K562 (cell line): Measurements from ENCODE around the gene KCNB1. TPM values are rescaled to one million over a fixed set of nuclear protein-coding genes. Genes with fewer than 3 reads are reported as not detected.

Experiments used
- ATAC-seq: fragments of 200-7000 bp; cut with Tn5 transposase; 3 replicates; pipeline ENCODE4 v1.9.1; 2020; ENCODE audit warnings: moderate library complexity
- BruUV-seq: library from RNA; stranded (reverse); fragments of 400-500 nt; replicated peaks from 2 replicates; lab custom pipeline; 2021; lab: Mats Ljungman, UMichigan
- CTCF ChIA-PET: fragments of 300-600 bp; formaldehyde crosslinking; extraction: SDS; loops from one replicate; lab custom pipeline; 2021; ENCODE audit warnings: low intra/inter-chr PET ratio; lab: Yijun Ruan, JAX
- POLR2A ChIA-PET: fragments of 300-600, 350-650 bp; sonication (Branson Sonifier 250); formaldehyde crosslinking; extraction: SDS; loops from one replicate; lab custom pipeline; 2021; ENCODE audit warnings: antibody characterized with exemption, inconsistent platforms; lab: Yijun Ruan, JAX
- DNase-seq, 4 experiments: peaks; one replicate each; pipeline versions ENCODE4 v3.0.0 to v3.0.0-alpha.2; 2011 to 2018; ENCODE audit warnings: low spot score in 3 of 4, mixed read lengths in 3 of 4; ENCODE audit errors: extremely low read depth in 1 of 4
- FAIRE-seq: peaks from 2 replicates; lab custom pipeline; 2011; peaks lifted over from hg19 to GRCh38; lab: Jason Lieb, UNC
- H2AFZ ChIP-seq: 2 replicates; pipeline ENCODE4 v1.6.0; 2011; ENCODE audit warnings: low read depth, low read length, control low read depth, inconsistent platforms
- H3K27ac ChIP-seq: fragments of 200-600 bp; 3 replicates; pipeline ENCODE4 v1.8.0; 2011; ENCODE audit warnings: low read depth, mild to moderate bottlenecking, control low read depth, inconsistent platforms, low read length, moderate library complexity, mixed read lengths; ENCODE audit errors: extremely low read depth
- H3K27me3 ChIP-seq, 2 experiments: fragments of 300-600 bp in 1 of 2; 2 replicates in 1 of 2; 3 replicates in 1 of 2; pipeline versions ENCODE4 v1.6.0 to v1.8.0; 2011; ENCODE audit warnings: inconsistent platforms in 2 of 2, low read length in 2 of 2, mild to moderate bottlenecking in 1 of 2, mixed read lengths in 1 of 2, moderate library complexity in 1 of 2; ENCODE audit not compliant: control insufficient read depth in 2 of 2, insufficient read depth in 2 of 2
- H3K36me3 ChIP-seq: fragments of 300-600 bp; 3 replicates; pipeline ENCODE4 v1.8.0; 2011; ENCODE audit warnings: mild to moderate bottlenecking, low read length, inconsistent platforms; ENCODE audit not compliant: control insufficient read depth, insufficient read depth
- H3K4me1 ChIP-seq, 2 experiments: fragments of 200-600 bp in 1 of 2; replicated peaks in 1 of 2; 2 replicates in 1 of 2; 3 replicates in 1 of 2; pipeline versions ENCODE4 v1.5.1 to v1.8.0; 2011; ENCODE audit warnings: inconsistent platforms in 2 of 2, low read length in 2 of 2, mild to moderate bottlenecking in 1 of 2, mixed read lengths in 1 of 2, moderate library complexity in 1 of 2; ENCODE audit not compliant: control insufficient read depth in 2 of 2, insufficient read depth in 2 of 2
- H3K4me2 ChIP-seq: 2 replicates; pipeline ENCODE4 v1.6.1; 2011; ENCODE audit warnings: low read length, control low read depth, inconsistent platforms, mixed read lengths; ENCODE audit not compliant: insufficient read depth
- H3K4me3 ChIP-seq: fragments of 200-600 bp; sonication (generic), shearing (Covaris generic); 2 replicates; pipeline ENCODE4 v1.5.1; 2016; ENCODE audit warnings: control low read depth, inconsistent platforms
- H3K79me2 ChIP-seq: fragments of 200-600 bp; 3 replicates; pipeline ENCODE4 v1.8.0; 2011; ENCODE audit warnings: low read length, inconsistent platforms; ENCODE audit not compliant: control insufficient read depth, insufficient read depth
- H3K9ac ChIP-seq, 2 experiments: 2 replicates each; pipeline versions ENCODE4 v1.6.0 to v1.6.1; 2011; ENCODE audit warnings: low read depth in 2 of 2, low read length in 2 of 2, control low read depth in 1 of 2, inconsistent platforms in 1 of 2, mild to moderate bottlenecking in 1 of 2, mixed read lengths in 1 of 2; ENCODE audit not compliant: insufficient read depth in 1 of 2
- H3K9me1 ChIP-seq: one replicate; pipeline ENCODE4 v1.6.0; 2011; ENCODE audit warnings: inconsistent platforms, mild to moderate bottlenecking, low read length, moderate library complexity; ENCODE audit not compliant: control insufficient read depth, insufficient read depth
- H3K9me3 ChIP-seq: replicated peaks from 2 replicates; pipeline ENCODE4 v1.5.1; 2011; ENCODE audit warnings: low read depth, low read length, inconsistent platforms; ENCODE audit not compliant: control insufficient read depth, insufficient read depth
- H4K20me1 ChIP-seq: replicated peaks from 2 replicates; pipeline ENCODE4 v1.6.1; 2011; ENCODE audit warnings: low read length, inconsistent platforms, mixed read lengths; ENCODE audit not compliant: control insufficient read depth, insufficient read depth
- ATF4 ChIP-seq: fragments of 450-650 bp; formaldehyde crosslinking; IDR thresholded peaks from 2 replicates; pipeline ENCODE4 v1.4.0; 2022; ENCODE audit warnings: mild to moderate bottlenecking, moderate library complexity
- ATF6 ChIP-seq: sonication (generic); formaldehyde crosslinking; IDR thresholded peaks from 2 replicates; pipeline ENCODE4 v1.4.0; 2020; ENCODE audit warnings: mild to moderate bottlenecking, missing genetic modification reagents
- BRCA1 ChIP-seq, 2 experiments: fragments of 450-650 bp in 1 of 2; sonication (generic) in 1 of 2; formaldehyde crosslinking in 1 of 2; IDR thresholded peaks; 2 replicates each; pipeline versions ENCODE4 v1.5.0 to v1.6.1; 2017 to 2020; ENCODE audit warnings: mild to moderate bottlenecking in 1 of 2, missing genetic modification reagents in 1 of 2
- CEBPG ChIP-seq, 3 experiments: fragments of 200-800 bp in 1 of 3; sonication (Bioruptor generic) in 1 of 3; sonication (generic) in 1 of 3; formaldehyde crosslinking in 1 of 3; IDR thresholded peaks in 2 of 3; conservative IDR thresholded peaks in 1 of 3; 2 replicates each; pipeline versions ENCODE4 v1.6.1 to v1.8.0; 2016 to 2022; ENCODE audit warnings: missing compliant biosample characterization in 2 of 3, missing genetic modification characterization in 2 of 3, mild to moderate bottlenecking in 1 of 3, missing genetic modification reagents in 1 of 3
- CUX1 ChIP-seq: fragments of 200-800 bp; sonication (Bioruptor generic); IDR thresholded peaks from 2 replicates; pipeline ENCODE4 v1.6.1; 2016; ENCODE audit warnings: missing genetic modification characterization, missing compliant biosample characterization
- DMBX1 ChIP-seq: fragments of 250-450 bp; sonication (Bioruptor Pico); IDR thresholded peaks from 2 replicates; pipeline ENCODE4 v1.8.0; 2022; ENCODE audit warnings: inconsistent platforms, mild to moderate bottlenecking, moderate library complexity, borderline replicate concordance
- EP300 ChIP-seq: IDR thresholded peaks from 2 replicates; pipeline ENCODE4 v1.6.1; 2012; ENCODE audit warnings: low read length, improper control_type of control experiment
- FOXO4 ChIP-seq: fragments of 450-650 bp; formaldehyde crosslinking; IDR thresholded peaks from 2 replicates; pipeline ENCODE4 v1.4.0; 2020; ENCODE audit warnings: mild to moderate bottlenecking, moderate library complexity
- HIVEP1 ChIP-seq: fragments of 250-450 bp; sonication (Bioruptor Pico); IDR thresholded peaks from 2 replicates; pipeline ENCODE4 v1.4.0; 2020; ENCODE audit warnings: mild to moderate bottlenecking
- HNRNPUL1 ChIP-seq: fragments of 200-400 bp; formaldehyde crosslinking; IDR thresholded peaks from 2 replicates; pipeline ENCODE4 v1.6.1; 2017; ENCODE audit warnings: low read length
- MAFG ChIP-seq: fragments of 450-650 bp; conservative IDR thresholded peaks from 2 replicates; pipeline ENCODE4 v1.6.1; 2016; ENCODE audit warnings: missing genetic modification characterization, missing compliant biosample characterization
- RAD51 ChIP-seq: fragments of 450-650 bp; IDR thresholded peaks from 2 replicates; pipeline ENCODE4 v1.7.1; 2016; ENCODE audit warnings: low read depth, mild to moderate bottlenecking, borderline replicate concordance
- WGBS: fragments of 100-300 bp; shearing (Covaris generic); methylation state at CpG from one replicate; pipeline ENCODE4 v1.1.6; 2016; ENCODE audit warnings: low coverage, mixed read lengths; ENCODE audit not compliant: insufficient coverage; ENCODE audit errors: missing lambda C conversion rate; 5-methylcytosine and 5-hydroxymethylcytosine counted together
- in situ Hi-C: fragments of 300-500 bp; cut with MboI; formaldehyde crosslinking; loops from 4 replicates; pipeline ENCODE4 v1.15.0; 2018; ENCODE audit warnings: inconsistent platforms, mixed read lengths
- intact Hi-C: fragments of 100-400 bp; cut with micrococcal nuclease; formaldehyde crosslinking; loops from 2 replicates; pipeline ENCODE4 v1.14.2; 2022
- polyA plus RNA-seq, 8 experiments: library from polyadenylated mRNA; depleted of rRNA in 4 of 8; stranded (reverse) in 5 of 8; unstranded in 3 of 8; fragments of >200 nt; fragmentation: Nextera tagmentation in 2 of 8; fragmentation: Illumina TruSeq in 1 of 8; extraction: Ambion mirVana in 2 of 8; extraction: Trizol in 1 of 8; gene quantifications; 2 replicates each; pipeline versions ENCODE4 v1.2.1 to v1.2.3, GENCODE V29; 2011 to 2014; ENCODE audit warnings: inconsistent platforms in 1 of 8, missing spikeins in 1 of 8
- total RNA-seq, 7 experiments: library from RNA; depleted of rRNA in 6 of 7; stranded (reverse); fragments of >200 nt in 6 of 7; fragmentation: Illumina TruSeq in 2 of 7; extraction: Trizol in 2 of 7; gene quantifications; 2 replicates each; pipeline versions ENCODE4 v1.2.1 to v1.2.3, GENCODE V29; 2011 to 2021; ENCODE audit warnings: low replicate concordance in 1 of 7

The KCNB1 gene
- total and polyA plus RNA-seq, 9 of the 15 experiments (the other 6 are each of a cell fraction or from before 2014, with no cell fraction given) = 0.01 to 0.06 TPM; not detected in 7

GRCh38 chr20:49496043-49496442, 13.6 kb upstream of the KCNB1 start:
- BruUV-seq = no TSS peak
- TF ChIP-seq DMBX1 (CRISPR knock-in tag) (no peak), FOXO4 (no peak), CUX1 (CRISPR knock-in tag) (no peak), HIVEP1 (CRISPR knock-in tag) (no peak), RAD51 (no peak), EP300 (no peak), ATF4 (CRISPR knock-in tag) (no peak), MAFG (tag) (no peak), HNRNPUL1 (no peak), BRCA1 (IDR thresholded peaks at IDR 0.05) (no peak), BRCA1 (CRISPR knock-in tag; IDR thresholded peaks at IDR 0.05) (no peak), ATF6 (no peak), CEBPG (CRISPR knock-in tag; IDR thresholded peaks at IDR 0.05) (no peak), CEBPG (tag; conservative IDR thresholded peaks at IDR 0.05 in 1 of 2, IDR thresholded peaks at IDR 0.05 in 1 of 2) (no peak)
- no peak overlapping the region for H3K27ac ChIP-seq
- no peak overlapping the region for H3K9ac ChIP-seq
- ChIA-PET CTCF (no interaction called here), POLR2A (no interaction called here)
- WGBS = 0% methylated on average over 4 of the region's 4 CpGs
- H3K4me3 ChIP-seq = no peak overlapping the region
- H3K79me2 ChIP-seq = no peaks in the 10 kb centered on the region
- H3K36me3 ChIP-seq = no peaks in the 10 kb centered on the region
- no peaks in the 10 kb centered on the region for H3K9me3 ChIP-seq
- H3K4me1 ChIP-seq = no peaks in the 10 kb centered on the region
- no peak overlapping the region for H3K4me2 ChIP-seq
- ATAC-seq = no peak
- H3K27me3 ChIP-seq = no peaks in the 10 kb centered on the region
- in situ Hi-C loops = no loop called here
- FAIRE-seq = no peak
- intact Hi-C loops = no loop called here
- no peak overlapping the region for H2AFZ ChIP-seq
- DNase-seq = no peak
- no peaks in the 10 kb centered on the region for H4K20me1 ChIP-seq
- H3K9me1 ChIP-seq = no peaks in the 10 kb centered on the region
